Tibial artery (tissue), 4 donors: ENCODE measurements around the gene NOTUM.
A peak's percentile ranks its signal among the peaks of the same experiment; 100 is the strongest.

Experiments used
- DNase-seq, 2 donors: peaks; one replicate each; pipeline ENCODE4 v3.0.0-alpha.2; 2019
- H3K27ac ChIP-seq, 2 donors: fragments of 200-600 bp; sonication (generic) in 1 of 2; 1 replicate in 1 of 2; 2 replicates in 1 of 2; pipeline ENCODE4 v1.5.1; 2018 to 2019; ENCODE audit warnings: mild to moderate bottlenecking in 1 of 2
- H3K27me3 ChIP-seq, 2 donors: fragments of 200-600 bp; sonication (generic) in 1 of 2; one replicate each; pipeline versions ENCODE4 v1.5.1 to v1.6.0; 2016 to 2019
- H3K36me3 ChIP-seq, 3 donors: fragments of 200-600 bp; sonication (generic) in 2 of 3; one replicate each; pipeline ENCODE4 v1.5.1; 2016 to 2019; ENCODE audit warnings: mild to moderate bottlenecking in 2 of 3
- H3K4me1 ChIP-seq, 4 donors: fragments of 200-600 bp; sonication (generic) in 2 of 4; 1 replicate in 3 of 4; 2 replicates in 1 of 4; pipeline ENCODE4 v1.5.1; 2016 to 2019
- H3K4me3 ChIP-seq, 2 donors: fragments of 200-600 bp; sonication (generic) in 1 of 2; 1 replicate in 1 of 2; 2 replicates in 1 of 2; pipeline ENCODE4 v1.5.1; 2018 to 2019; ENCODE audit warnings: mild to moderate bottlenecking in 2 of 2
- H3K9me3 ChIP-seq, 3 donors: fragments of 200-600 bp; sonication (generic) in 1 of 3; one replicate each; pipeline ENCODE4 v1.5.1; 2016 to 2019
- CTCF ChIP-seq, 2 experiments: fragments of 200-600 bp in 1 of 2; fragments of 450-650 bp in 1 of 2; IDR thresholded peaks; one replicate each; pipeline ENCODE4 v1.5.1; 2017 to 2019; ENCODE audit warnings: antibody characterized with exemption in 2 of 2, mild to moderate bottlenecking in 1 of 2, moderate library complexity in 1 of 2
- intact Hi-C: fragments of 100-400 bp; cut with DNase I; formaldehyde crosslinking; loops from one replicate; pipeline ENCODE4 v1.15.0; 2023; ENCODE audit warnings: low total_unique reads

Gene NOTUM

GRCh38 chr17:81990836-81991683 is 30.1 kb upstream of the NOTUM start:
- peak in 1 of 2 donors; percentile 63 for DNase-seq
- Histone ChIP-seq H3K36me3 (peaks cover under 1 to 47% (median 8%) of the 10 kb centered on the region in 3 donors), H3K4me1 (peaks cover 0 to 21% (median 18%) of the 10 kb centered on the region in 4 donors), H3K27ac (peak overlapping the region in 1 of 2 donors; percentile 49), H3K27me3 (no peaks in the 10 kb centered on the region), H3K4me3 (peak overlapping the region in 1 of 2 donors; percentile 38), H3K9me3 (no peaks in the 10 kb centered on the region)
- TF ChIP-seq CTCF (IDR thresholded peaks at IDR 0.05): no peak
- intact Hi-C loops: no loop called here

GRCh38 chr17:81987161-81987770 is 26.3 kb upstream of the NOTUM start:
- Histone ChIP-seq H3K36me3 (peaks cover 27 to 61% (median 37%) of the 10 kb centered on the region in 3 donors), H3K9me3 (no peaks in the 10 kb centered on the region), H3K27me3 (no peaks in the 10 kb centered on the region), H3K4me1 (peaks cover 0 to 16% (median 13%) of the 10 kb centered on the region in 4 donors), H3K27ac (no peak overlapping the region), H3K4me3 (no peak overlapping the region)
- no peak for TF ChIP-seq CTCF (IDR thresholded peaks at IDR 0.05)
- intact Hi-C loops: no loop called here
- no peak for DNase-seq

GRCh38 chr17:81986606-81987005 is 25.6 kb upstream of the NOTUM start:
- peaks cover 0 to 9% (median 7%) of the 10 kb centered on the region in 4 donors for H3K4me1 ChIP-seq
- H3K4me3 ChIP-seq: no peak overlapping the region
- intact Hi-C loops: no loop called here
- no peak overlapping the region for H3K27ac ChIP-seq
- no peaks in the 10 kb centered on the region for H3K27me3 ChIP-seq
- no peaks in the 10 kb centered on the region for H3K9me3 ChIP-seq
- no peak for TF ChIP-seq CTCF (IDR thresholded peaks at IDR 0.05)
- H3K36me3 ChIP-seq: peaks cover 27 to 61% (median 37%) of the 10 kb centered on the region in 3 donors
- DNase-seq: no peak

GRCh38 chr17:81984773-81985410 is 23.9 kb upstream of the NOTUM start:
- DNase-seq: no peak
- H3K27ac ChIP-seq: no peak overlapping the region

More at GRCh38 chr17:81984773-81985410, 23.9 kb upstream of the NOTUM start:
- intact Hi-C loops: no loop called here
- Histone ChIP-seq H3K4me3 (no peak overlapping the region), H3K27me3 (no peaks in the 10 kb centered on the region), H3K9me3 (no peaks in the 10 kb centered on the region), H3K36me3 (peaks cover 27 to 69% (median 37%) of the 10 kb centered on the region in 3 donors), H3K4me1 (no peaks in the 10 kb centered on the region)
- no peak for TF ChIP-seq CTCF (IDR thresholded peaks at IDR 0.05)
